HEK293 (cell line): ENCODE data around the gene TUBGCP6.

Source experiments
- TF ChIP-seq, protein P1 (sequence below): fragments of 450-650 bp; formaldehyde crosslinking; IDR thresholded peaks from 2 replicates; pipeline ENCODE4 v1.5.1; 2016; ENCODE audit warnings: missing biosample characterization, missing genetic modification characterization
- TF ChIP-seq, protein P2 (sequence below): fragments of 450-650 bp; formaldehyde crosslinking; IDR thresholded peaks from 2 replicates; pipeline ENCODE4 v1.5.0; 2017; ENCODE audit warnings: missing biosample characterization, missing genetic modification characterization, borderline replicate concordance

DNA sequence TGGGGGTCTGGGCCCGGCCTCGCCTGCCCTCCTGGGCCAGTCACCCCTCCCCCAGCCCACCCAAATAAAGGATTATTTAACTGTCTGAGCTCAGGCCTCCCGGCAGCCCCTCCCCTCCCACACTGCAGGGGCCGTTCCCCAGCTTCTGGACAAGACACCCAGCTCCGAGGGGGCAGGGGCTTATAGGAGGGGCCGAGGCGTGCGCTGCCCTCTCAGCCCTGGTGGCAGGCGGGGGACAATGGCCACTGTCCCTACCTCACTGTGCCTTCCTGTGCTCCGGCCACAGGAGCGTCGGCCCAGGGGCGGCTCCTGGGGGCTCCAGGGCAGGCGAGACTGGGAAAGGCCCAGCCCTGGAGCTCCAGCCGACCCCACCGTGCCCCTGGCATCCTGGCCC, 46.2 kb downstream of the TUBGCP6 start:
- TF ChIP-seq, protein P1, sequence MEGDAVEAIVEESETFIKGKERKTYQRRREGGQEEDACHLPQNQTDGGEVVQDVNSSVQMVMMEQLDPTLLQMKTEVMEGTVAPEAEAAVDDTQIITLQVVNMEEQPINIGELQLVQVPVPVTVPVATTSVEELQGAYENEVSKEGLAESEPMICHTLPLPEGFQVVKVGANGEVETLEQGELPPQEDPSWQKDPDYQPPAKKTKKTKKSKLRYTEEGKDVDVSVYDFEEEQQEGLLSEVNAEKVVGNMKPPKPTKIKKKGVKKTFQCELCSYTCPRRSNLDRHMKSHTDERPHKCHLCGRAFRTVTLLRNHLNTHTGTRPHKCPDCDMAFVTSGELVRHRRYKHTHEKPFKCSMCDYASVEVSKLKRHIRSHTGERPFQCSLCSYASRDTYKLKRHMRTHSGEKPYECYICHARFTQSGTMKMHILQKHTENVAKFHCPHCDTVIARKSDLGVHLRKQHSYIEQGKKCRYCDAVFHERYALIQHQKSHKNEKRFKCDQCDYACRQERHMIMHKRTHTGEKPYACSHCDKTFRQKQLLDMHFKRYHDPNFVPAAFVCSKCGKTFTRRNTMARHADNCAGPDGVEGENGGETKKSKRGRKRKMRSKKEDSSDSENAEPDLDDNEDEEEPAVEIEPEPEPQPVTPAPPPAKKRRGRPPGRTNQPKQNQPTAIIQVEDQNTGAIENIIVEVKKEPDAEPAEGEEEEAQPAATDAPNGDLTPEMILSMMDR (tag by site-specific recombination), result no peak
- TF ChIP-seq, protein P2, sequence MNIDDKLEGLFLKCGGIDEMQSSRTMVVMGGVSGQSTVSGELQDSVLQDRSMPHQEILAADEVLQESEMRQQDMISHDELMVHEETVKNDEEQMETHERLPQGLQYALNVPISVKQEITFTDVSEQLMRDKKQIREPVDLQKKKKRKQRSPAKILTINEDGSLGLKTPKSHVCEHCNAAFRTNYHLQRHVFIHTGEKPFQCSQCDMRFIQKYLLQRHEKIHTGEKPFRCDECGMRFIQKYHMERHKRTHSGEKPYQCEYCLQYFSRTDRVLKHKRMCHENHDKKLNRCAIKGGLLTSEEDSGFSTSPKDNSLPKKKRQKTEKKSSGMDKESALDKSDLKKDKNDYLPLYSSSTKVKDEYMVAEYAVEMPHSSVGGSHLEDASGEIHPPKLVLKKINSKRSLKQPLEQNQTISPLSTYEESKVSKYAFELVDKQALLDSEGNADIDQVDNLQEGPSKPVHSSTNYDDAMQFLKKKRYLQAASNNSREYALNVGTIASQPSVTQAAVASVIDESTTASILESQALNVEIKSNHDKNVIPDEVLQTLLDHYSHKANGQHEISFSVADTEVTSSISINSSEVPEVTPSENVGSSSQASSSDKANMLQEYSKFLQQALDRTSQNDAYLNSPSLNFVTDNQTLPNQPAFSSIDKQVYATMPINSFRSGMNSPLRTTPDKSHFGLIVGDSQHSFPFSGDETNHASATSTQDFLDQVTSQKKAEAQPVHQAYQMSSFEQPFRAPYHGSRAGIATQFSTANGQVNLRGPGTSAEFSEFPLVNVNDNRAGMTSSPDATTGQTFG (tag by site-specific recombination), result no peak
